Measurements from ENCODE around the gene SULT1C2.
"Not testable (repeated sequence)": the region's sequence is repeated elsewhere in the genome, so short reads cannot be mapped to it uniquely, and the experiment has no call there.

Gene SULT1C2

DNA sequence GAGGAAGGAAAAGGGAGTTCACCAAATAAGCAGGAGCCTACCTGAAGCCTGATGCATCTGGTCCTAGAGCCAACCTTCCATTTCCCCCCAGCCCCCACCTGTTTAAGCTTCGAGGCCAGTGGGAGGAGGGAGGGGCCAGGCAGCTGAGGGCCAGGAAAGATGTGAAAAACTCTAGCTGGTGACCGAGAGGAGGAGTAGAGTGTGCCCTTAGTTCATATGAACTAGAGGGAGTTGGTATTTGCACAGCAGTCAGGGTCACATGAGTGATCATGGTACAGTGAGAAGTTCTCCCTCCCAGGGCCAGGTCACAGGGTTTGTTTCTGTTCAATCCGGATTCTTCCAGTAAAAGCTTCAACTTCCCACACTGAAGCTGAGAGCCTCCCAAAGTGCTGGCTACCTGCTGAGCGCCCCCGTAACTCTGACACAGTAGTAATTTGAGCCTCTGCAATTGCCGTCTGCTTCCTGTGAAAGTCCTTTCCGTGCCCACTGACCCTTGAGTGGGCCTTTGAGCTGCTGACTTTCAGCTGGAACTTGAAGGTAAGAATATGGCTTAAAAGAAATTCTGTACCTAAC lies at the start of gene SULT1C2:
TSS of gene SULT1C2 (plus strand) at position 362 of the 573 bp plus-strand sequence. CDS start 4,773 bp downstream, outside the sequence.
- DNase-seq, result no peak

DNA sequence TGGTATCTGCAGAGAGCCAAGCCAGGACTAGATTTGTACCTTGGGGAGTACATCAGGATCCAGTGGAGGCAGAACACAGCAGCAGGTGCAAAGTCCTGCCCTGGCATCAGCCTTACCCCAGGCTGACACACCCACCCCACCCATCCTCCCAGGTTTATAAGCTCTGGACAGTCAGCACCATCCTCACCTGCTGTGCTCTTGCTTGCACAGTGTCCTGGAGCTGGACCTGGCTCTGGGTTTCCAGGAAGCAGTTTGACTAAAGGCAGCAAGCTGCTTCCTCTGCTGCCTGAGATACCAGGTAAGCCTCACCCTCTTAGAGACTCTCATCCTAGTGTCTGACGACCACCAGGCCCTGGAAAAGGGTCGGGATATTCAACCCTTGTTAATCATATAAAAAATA lies 48.9 kb upstream of the SULT1C2 start, which contains the start of gene SULT1C3:
TSS of gene SULT1C3 (plus strand) at position 183 of the 400 bp plus-strand sequence. CDS start 7,227 bp downstream, outside the sequence.
- no peak for DNase-seq

DNA sequence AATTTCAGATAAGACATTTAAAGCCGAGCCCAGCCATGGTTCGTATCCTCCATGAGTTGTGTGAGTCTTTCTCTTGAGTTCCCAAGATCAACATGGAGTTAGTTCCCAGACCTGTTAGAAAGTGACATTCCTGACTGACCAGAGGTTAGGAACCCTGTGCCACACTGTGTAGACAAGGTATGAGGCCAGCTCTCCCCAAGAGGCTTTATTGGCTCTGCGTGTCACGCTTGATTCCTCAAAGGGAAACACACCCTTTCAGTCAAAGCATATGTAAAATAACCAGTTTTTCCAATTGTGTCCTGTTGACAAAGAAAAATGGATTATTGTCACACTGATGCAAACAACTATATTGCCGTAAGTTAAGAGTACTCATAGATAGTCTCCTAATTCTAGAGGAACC lies 47.7 kb upstream of the SULT1C2 start:
- DNase-seq, result no peak

DNA sequence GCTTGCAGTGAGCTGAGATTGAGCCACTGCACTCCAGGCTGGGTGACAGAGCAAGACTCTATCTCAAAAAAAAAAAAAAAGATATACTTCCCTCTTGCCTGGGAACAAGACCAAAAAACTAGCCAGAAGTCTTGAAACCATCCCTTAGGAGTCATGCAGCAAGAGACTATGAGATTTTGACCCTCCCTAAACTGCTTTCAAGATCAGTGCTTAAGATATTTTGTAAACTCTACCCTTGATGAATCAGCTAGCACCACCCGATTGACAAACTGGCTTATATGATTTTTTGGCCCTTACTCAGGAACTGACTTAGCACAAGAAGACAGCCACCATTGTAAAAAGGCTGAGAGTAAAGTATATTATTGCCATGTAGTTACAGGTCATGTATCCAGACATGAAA lies 45.1 kb upstream of the SULT1C2 start:
- no peak for DNase-seq

DNA sequence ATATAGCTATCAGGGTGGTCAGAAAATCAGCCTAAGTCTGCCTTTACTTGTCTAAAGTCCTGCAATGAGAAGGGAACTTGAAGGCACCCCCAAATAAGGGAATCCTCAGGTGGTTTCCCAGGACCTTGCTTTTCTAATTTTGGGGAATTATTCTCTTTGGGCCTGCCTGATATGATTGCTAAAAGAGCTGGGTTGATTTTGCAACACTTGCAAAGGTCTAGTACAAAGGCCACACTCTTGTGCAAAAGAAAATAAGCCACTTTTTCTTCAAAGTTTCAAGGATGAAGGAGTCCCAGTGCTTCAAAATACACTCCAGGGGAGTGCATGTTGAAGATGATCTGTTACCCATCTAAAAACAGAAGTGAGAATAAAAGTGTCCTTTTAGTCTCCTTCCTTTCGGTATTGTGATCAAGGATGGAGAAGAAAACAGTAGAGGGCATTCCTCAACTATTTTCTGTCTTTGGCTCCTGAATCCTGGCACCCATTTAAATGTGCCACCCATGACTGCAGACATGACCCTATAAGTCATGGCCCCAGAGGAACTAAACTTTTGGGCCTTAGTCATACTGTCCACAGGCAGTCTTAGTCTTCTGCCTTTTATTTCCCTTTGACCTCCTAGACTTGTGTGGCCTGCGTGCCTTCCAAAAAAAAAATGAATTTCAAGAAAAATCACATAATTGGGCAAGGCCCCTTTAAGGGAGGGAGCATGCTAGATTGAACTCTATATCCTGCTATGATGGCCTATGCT lies 43.9 kb upstream of the SULT1C2 start:
- DNase-seq, result no peak

DNA sequence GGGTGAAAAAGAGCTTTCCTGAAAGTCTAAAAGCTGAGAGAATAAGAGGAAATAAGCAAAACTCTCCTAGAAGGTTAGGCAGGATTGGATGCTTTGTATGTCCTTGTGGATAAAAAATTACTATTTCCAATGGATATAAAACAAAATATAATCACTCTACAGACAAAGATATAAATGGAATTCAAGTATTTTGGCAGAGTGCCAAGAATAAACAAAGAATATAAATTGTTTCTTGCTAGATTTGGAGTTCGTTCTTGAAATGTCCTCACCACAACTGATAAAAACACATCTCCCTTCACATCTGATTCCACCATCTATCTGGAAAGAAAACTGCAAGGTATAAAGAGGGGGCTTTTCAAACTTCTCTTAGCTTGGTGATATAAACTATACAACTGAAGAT lies 35.6 kb upstream of the SULT1C2 start:
- DNase-seq, result no peak

DNA sequence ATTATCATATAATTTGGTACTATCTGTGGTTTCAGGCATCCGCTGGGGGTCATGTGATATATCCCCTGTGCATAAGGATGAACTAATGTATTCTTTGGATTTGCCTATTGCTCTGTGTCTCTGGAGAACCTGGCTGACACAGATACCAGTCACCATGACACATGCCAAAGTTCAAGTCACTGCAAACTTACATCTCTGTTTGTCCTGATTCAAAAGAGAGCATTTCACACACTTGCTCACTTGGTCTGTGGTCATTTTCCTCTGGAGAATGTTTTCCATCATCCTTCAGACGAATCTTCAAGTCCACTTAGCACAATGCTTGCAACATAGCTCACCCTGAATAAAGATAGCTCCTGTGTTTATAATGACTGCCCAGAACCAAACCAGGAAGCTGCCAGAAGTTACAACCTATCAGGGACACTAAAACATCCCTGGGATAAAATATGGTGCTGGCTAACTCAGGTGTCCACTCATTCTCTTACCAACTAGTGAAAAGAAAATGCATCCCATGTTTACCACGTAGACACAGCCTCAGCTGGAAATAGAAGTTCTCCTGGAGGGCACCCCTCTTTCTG lies 30.9 kb upstream of the SULT1C2 start:
- no peak for DNase-seq

DNA sequence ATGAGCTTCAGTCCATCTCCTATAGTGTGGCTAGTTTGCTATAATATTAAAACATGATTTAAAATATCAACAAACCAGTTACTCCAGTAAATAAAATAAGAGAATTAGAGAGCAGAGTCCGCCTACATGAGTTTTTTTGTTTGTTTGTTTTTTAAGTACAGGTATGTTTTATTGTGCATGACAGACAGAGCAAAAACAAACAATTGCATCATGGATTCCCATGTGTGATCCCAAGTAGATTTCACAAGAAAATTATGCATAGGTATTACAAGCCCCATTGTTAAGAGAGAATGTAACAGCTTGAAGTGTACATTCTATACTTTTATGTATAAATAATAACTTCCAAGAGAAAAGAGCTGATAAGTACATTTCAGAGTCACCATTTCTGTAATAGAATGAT lies 27.9 kb upstream of the SULT1C2 start:
- DNase-seq, result no peak

DNA sequence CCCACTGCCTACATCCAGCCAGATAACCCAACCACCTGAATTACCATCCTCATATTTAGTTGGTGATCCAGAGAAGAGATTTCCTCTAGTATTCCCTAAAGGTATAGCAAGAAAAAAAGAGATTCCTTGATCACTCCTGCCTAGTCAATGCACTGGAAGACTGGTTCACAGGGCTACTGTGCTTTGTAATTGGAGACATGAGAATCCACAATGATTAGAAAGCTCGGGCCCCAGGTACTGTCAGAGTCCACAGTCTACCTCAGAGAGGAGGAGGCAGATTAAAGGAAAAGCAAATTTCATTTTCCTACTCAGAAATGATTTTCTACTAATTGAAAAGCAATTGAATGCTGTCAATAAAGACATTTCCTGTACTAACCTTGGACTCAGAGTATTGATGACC lies 26.7 kb upstream of the SULT1C2 start:
- no peak for DNase-seq

DNA sequence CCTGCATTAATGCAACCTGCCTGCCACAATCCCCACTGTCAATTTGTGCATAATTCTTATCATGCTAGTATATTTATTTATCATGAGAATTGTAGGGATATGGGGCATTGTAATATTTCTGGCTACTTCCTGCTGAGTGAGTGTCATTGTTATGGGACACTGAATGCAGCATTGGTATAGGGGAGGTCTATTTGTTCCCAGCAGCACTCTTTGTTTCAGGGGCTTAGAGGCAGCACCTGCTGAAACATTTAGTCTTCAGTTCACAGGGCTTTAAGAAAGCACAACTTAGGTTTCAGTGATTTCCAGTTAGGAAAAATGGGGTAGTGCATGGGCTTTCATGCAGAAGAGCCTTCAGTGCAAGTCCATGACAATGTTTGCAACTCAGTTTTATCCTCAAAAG lies 25.3 kb upstream of the SULT1C2 start:
- DNase-seq, result no peak

DNA sequence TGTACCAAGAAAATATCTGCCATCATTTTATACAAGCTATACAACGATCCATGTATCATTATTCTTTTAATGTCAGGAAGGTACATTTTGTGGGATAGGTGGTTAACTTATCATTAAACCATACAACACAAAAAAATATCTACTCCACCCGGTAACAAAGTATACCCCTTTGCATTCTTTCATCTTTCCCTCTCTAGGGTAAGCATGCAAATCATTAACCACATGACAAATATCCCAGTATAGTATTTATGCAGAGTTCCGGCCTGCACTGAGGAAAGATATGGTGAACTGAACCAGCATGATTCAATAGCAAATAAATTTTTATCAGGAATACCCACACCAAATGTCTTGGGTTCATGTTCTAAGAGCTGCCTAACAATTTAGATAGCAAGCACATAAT lies 22.5 kb upstream of the SULT1C2 start:
- no peak for DNase-seq

DNA sequence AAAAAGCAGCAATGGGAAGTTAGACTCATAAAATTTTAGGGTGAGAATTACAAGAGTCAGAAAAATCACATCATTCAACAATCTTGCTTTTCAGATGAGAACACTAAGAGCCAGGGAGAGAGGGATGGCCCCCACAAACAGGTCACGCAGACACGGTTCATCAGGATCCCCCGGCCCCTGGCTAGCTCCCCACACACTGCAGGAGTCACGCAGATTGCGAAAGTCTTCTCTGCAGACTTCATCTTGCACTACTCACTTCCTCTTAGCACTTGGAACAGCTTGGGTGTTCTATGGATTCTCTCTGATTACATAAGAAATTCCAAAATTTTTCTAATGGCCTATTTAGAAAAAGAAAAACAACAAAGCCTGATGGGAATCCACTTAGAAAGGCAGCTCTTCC lies 21.6 kb upstream of the SULT1C2 start:
- no peak for DNase-seq

DNA sequence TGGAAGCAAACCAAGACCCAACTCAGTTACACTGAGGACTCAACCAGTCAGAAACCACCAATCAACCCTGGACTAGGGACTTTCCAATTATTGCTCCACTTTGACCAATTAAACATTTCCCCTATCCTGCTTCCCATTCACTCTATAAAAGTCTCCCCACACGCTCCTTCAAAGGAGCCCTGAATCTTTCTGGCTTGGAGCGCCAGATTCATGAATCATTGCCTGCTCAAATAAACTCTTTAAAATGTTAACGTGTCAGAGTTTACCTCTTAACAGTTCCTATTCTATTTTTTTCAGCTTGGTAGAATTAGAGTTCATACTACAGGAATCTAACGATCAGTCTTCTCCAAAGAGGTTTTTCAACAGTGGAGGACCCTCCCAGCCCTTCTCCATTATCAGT lies 20.7 kb upstream of the SULT1C2 start:
- no peak for DNase-seq

DNA sequence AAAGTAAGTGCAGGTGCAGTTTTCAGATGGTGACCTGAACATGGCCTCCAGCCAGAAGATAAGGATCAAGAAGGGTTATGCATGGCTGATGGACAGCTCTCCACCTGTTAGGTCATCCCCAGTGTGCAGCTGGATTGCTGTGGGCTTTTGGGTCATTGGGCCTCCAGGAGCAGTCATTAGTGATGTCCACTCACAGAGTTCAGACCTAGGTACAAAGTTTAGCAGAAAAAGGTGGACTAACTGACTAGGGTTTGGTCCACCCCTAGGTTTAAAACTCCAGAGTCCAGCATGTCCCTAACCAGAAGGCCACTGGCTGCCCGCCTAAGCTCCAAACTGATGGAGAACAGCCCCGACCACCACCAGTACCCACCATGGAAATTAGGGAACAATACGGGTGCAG lies 18.3 kb upstream of the SULT1C2 start:
- DNase-seq, result no peak

DNA sequence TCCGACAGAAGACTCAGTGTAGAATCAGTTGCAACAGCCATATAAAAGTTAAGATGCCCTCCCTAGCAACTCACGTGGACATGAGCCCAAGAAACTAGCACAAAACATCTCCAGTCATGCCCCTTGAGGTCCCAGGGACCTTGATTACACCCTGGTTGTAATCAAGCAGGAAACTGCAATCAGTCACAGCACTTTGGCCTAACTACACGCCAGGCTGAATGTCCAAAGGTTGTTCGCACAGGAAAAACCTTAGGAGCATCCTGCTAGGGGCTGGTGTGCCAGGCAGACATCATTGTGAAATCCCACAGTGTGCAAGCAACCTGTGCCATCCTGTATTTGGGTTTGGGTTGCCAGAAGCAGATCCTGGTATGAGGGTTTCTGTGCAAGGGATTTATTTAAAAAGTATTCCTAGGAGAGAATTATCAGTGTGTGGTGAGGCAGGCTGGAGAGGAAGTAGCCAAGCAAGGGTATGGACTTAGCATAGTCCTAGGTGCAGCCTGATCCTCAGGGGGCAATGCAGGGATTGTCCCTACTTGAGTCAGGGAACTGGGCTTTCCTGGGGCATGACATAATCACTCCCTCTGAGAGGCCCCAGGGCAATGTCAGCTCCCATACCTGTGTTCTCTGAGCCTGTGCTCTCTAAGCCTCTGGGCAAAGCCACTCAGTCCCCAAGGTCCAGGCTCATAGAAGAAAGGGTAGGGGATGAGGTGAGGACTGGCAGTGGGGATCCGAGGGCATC lies 17.8 kb upstream of the SULT1C2 start:
- DNase-seq, result no peak

DNA sequence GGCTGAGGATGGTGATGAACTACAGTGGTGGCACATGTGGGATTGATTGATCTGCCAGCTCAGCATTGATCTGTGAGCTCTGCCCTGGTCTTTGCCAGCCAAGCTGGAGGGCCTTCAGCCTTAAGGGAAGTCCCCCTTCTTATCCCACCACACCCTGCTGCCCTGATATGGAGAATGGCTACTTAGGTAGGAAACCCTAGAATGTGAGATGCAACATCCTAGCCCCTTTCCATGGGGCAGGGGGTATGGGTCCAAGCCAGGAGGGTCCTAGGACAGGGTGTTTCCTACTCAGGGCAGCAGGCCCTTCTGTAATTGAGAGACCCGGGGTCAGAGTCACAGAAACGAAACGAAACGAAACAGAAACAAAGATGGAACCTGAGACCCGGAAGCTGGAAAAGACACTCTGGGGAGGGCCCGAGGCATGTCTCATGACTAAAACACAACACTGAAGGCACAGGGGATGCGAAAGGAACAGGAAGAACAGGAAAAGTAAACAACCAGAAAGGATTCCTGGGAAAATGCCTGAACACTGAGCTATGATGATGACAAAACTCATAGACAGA lies 16.9 kb upstream of the SULT1C2 start:
- no peak for DNase-seq

DNA sequence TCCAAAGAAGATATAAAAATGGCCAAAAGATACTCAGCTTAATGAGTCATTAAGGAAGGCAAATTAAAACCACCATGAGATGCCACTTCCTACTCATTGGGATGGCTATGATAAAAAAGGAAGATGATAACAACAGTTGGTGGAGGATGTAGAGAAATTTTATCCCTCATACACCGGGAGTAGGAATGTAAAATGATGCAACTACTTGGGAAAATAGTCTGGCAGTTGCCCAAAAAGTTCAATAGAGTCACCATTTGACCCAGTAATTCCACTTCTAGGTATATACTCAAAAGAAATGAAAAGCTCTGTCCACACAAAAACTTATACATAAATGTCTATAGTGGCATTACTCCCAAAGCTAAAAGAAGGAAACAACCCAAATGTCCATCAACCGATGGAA lies 10.1 kb upstream of the SULT1C2 start:
- no peak for DNase-seq

DNA sequence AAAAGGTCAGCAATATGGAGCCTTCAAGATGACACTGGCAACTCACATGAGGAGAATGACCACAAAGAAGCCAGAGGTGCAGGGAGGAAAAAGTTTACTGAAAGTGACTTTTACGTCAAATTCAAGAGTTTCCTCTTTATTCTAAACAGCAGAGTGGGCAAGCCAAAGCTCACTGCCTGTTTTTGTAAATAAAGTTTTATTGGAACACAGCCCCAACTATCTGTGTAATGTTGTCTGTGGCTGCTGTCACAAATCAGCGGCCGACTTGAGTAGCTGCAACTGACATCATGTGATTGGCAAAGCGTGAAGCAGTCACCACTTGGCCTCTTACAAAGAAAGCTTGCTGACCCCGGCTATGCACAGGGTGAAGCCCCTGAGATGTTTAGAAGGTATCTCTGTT lies 9.2 kb upstream of the SULT1C2 start:
- DNase-seq, result no peak

DNA sequence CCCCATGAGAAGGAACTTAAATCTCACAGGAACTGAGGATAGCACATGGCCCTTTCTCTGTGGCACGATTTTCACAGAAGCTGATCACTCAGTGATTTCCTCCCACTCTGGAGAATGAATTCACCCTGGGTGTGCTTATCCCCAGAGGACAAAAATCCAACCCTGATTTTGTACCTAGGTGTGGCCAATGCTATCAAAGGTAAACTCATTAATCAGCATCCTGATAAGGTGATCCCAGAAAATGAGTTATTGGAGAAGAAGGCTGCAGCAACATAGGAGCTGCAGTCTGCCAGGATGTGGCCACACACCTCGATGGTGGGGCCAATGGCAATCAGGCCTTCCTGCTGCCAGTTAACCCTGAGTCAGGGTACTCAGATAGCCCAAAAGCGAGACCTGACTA lies 8.2 kb upstream of the SULT1C2 start:
- no peak for DNase-seq

DNA sequence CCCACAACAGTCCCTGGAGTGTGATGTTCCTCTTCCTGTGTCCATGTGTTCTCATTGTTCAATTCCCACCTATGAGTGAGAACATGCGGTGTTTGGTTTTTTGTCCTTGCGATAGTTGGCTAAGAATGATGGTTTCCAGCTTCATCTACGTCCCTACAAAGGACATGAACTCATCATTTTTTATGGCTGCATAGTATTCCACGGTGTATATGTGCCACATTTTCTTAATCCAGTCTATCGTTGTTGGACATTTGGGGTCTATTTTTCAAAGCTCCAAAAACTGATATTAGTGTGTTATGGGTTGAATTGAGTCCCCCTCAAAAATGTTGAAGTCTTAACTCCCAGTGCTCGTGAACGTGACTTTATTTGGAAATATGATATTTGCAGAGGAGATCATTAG lies 4.1 kb upstream of the SULT1C2 start:
- not testable (repeated sequence) for DNase-seq

DNA sequence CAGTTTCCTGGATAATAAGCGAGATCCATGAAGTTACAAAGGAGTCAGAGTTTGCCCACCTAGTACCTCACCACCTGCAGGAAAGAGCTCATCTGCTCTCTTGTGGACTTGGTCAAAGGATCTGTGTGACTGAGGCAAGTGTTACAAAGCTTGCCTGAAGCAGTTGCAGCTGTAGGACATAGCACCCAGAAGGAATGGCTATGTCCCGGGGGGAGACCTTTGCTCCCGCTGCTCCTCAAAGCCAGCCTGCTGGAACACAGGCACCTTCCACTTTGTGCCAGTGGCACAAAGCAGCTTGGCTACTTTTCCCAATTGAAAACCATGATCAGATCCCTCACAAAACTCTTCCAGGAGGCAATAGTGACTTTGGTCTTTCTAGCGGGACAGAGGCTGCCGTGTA lies 3.1 kb upstream of the SULT1C2 start:
- no peak for DNase-seq

DNA sequence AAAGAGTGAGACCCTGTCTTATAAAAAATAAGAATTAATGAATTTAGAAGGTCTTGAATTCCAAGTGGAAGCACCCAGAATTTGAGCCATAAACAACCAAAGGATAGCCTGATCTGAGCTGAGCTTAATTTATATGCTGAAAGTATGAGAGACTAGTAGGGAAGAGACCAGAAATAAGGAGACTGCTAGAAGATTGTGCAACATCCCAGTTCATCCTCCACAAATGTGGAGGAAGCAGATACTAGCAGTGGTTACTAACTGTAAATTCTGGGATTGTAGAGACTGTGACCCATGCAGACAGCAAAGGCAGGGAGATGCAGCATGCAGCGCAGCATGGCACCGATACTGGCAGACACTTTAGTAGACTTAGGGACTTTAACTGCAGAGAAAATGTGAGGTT lies 1.5 kb upstream of the SULT1C2 start:
- DNase-seq, result no peak

DNA sequence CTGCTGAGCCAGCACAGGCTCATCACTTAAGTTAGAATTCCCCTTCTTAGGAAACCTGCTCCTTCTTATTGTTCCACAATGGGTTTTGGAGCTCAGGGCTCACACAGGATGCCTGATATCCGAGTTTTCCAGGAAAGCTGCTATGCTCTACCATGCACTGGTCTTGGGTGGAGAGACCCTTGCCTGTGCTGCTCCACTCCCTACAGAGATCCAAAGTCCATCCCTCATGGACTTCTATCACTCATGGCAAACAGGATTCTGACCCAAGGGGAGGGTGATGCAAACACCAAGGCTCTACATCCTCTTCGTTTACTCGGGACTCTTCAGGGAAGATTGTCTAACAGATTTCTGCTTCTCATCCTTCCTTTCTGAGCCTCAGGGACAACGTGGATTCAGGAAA lies 5.2 kb downstream of the SULT1C2 start:
- DNase-seq, result no peak

Data from NCI-H1694 treated with DMSO at 0.1 percent for 48 hours (cell line).